Erythroblast (primary cell): ENCODE data around the gene TP53I13.
A peak's percentile ranks its signal among the peaks of the same experiment; 100 is the strongest.
"Not testable (repeated sequence)": the region's sequence is repeated elsewhere in the genome, so short reads cannot be mapped to it uniquely, and the experiment has no call there.

Experiments
- DNase-seq, 2 experiments: peaks; one replicate each; lab custom pipeline; 2025; lab: John Stamatoyannopoulos, UW
- GATA1 ChIP-seq: IDR thresholded peaks from 2 replicates; pipeline ENCODE4 v1.6.1; 2011; ENCODE audit warnings: low read depth, mild to moderate bottlenecking, control low read depth, low read length, moderate library complexity
- POLR2A ChIP-seq: IDR thresholded peaks from 2 replicates; pipeline ENCODE4 v1.6.1; 2011; ENCODE audit warnings: mild to moderate bottlenecking, low read length

TP53I13 gene

GRCh38 chr17:29568331-29569244 lies at the start of gene TP53I13:
TP53I13 (plus strand) TSS chr17:29568701; CDS start chr17:29568759, 58 bp downstream.
- peak; percentile 85 to 86 for DNase-seq
- no peak for TF ChIP-seq GATA1
- TF ChIP-seq POLR2A: peak; percentile 21

- TF ChIP-seq POLR2A (no peak), GATA1 (no peak)
- no peak for DNase-seq
Measured at GRCh38 chr17:29524692-29525091, 43.8 kb upstream of the TP53I13 start.

GRCh38 chr17:29526322-29526721 lies 42.2 kb upstream of the TP53I13 start:
- DNase-seq: no peak
- no peak for TF ChIP-seq GATA1
- TF ChIP-seq POLR2A: no peak

- DNase-seq: no peak
- TF ChIP-seq POLR2A: no peak
- TF ChIP-seq GATA1: no peak
Measured at GRCh38 chr17:29533976-29534375, 34.5 kb upstream of the TP53I13 start.

- DNase-seq: no peak
Measured at GRCh38 chr17:29544066-29544465, 24.4 kb upstream of the TP53I13 start.

GRCh38 chr17:29546085-29546484 lies 22.4 kb upstream of the TP53I13 start:
- TF ChIP-seq POLR2A: no peak
- TF ChIP-seq GATA1: no peak

More at GRCh38 chr17:29544066-29544465, 24.4 kb upstream of the TP53I13 start:
- TF ChIP-seq POLR2A: no peak
- no peak for TF ChIP-seq GATA1

GRCh38 chr17:29546830-29547229 lies 21.7 kb upstream of the TP53I13 start:
- no peak for DNase-seq
- TF ChIP-seq POLR2A (no peak), GATA1 (no peak)

More at GRCh38 chr17:29546085-29546484, 22.4 kb upstream of the TP53I13 start:
- DNase-seq: peak; percentile 17 to 20

GRCh38 chr17:29549177-29549923 lies 19.2 kb upstream of the TP53I13 start:
- no peak for DNase-seq
- TF ChIP-seq GATA1: no peak
- no peak for TF ChIP-seq POLR2A

- DNase-seq: no peak
- TF ChIP-seq GATA1: no peak
- no peak for TF ChIP-seq POLR2A
Measured at GRCh38 chr17:29555840-29556239, 12.7 kb upstream of the TP53I13 start.

GRCh38 chr17:29557085-29557738 lies 11.3 kb upstream of the TP53I13 start:
- TF ChIP-seq GATA1 (no peak), POLR2A (no peak)
- DNase-seq: peak; percentile 29 to 61

GRCh38 chr17:29557739-29558116 lies 10.8 kb upstream of the TP53I13 start:
- no peak for DNase-seq
- no peak for TF ChIP-seq POLR2A

GRCh38 chr17:29558139-29558538 lies 10.4 kb upstream of the TP53I13 start:
- not testable (repeated sequence) for DNase-seq

- no peak for DNase-seq
- TF ChIP-seq GATA1: no peak
- TF ChIP-seq POLR2A: no peak
Measured at GRCh38 chr17:29559640-29560039, 8.9 kb upstream of the TP53I13 start.

GRCh38 chr17:29560316-29560715 lies 8.2 kb upstream of the TP53I13 start:
- TF ChIP-seq GATA1 (no peak), POLR2A (no peak)
- no peak for DNase-seq
